ENCODE measurements around the gene ICE1. TPM values are rescaled to one million over a fixed set of nuclear protein-coding genes. Genes with fewer than 3 reads are reported as not detected.

The ICE1 gene
- total RNA-seq, 1 donor from 2014 or later: 13.5 TPM

DNA sequence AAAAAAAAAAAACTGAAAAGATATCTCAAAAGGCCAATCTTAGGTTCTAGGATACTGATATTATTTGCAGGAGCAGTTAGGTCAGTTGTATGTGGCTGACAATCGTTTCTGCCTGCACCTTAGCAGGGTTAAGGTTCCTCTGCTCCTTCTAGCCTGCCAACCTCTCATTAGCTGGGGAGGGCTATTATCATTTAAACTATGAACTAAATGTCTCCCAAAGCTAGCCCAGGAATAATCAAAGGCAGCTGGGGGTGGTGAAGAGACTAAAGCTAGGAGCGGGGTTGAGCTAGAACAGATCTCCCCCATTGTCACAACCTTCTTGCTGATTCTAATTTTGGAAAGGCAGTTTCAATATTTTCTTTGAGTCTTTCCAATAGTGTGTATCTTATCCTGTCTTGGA is 99.9 kb downstream of the ICE1 start:
- intact Hi-C loops (cut with DNase I): no loop called here
- DNase-seq (ENCODE audit: low spot score in 2 of 2): no peak
- H3K9me3 ChIP-seq: no peaks in the 10 kb centered on the region
- no peaks in the 10 kb centered on the region for H3K4me1 ChIP-seq
- TF ChIP-seq, protein P1, sequence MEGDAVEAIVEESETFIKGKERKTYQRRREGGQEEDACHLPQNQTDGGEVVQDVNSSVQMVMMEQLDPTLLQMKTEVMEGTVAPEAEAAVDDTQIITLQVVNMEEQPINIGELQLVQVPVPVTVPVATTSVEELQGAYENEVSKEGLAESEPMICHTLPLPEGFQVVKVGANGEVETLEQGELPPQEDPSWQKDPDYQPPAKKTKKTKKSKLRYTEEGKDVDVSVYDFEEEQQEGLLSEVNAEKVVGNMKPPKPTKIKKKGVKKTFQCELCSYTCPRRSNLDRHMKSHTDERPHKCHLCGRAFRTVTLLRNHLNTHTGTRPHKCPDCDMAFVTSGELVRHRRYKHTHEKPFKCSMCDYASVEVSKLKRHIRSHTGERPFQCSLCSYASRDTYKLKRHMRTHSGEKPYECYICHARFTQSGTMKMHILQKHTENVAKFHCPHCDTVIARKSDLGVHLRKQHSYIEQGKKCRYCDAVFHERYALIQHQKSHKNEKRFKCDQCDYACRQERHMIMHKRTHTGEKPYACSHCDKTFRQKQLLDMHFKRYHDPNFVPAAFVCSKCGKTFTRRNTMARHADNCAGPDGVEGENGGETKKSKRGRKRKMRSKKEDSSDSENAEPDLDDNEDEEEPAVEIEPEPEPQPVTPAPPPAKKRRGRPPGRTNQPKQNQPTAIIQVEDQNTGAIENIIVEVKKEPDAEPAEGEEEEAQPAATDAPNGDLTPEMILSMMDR (IDR thresholded peaks at IDR 0.05): no peak
- H3K4me3 ChIP-seq: no peak overlapping the region
- no peaks in the 10 kb centered on the region for H3K27me3 ChIP-seq
- no peaks in the 10 kb centered on the region for H3K36me3 ChIP-seq
- H3K27ac ChIP-seq: no peak overlapping the region

DNA sequence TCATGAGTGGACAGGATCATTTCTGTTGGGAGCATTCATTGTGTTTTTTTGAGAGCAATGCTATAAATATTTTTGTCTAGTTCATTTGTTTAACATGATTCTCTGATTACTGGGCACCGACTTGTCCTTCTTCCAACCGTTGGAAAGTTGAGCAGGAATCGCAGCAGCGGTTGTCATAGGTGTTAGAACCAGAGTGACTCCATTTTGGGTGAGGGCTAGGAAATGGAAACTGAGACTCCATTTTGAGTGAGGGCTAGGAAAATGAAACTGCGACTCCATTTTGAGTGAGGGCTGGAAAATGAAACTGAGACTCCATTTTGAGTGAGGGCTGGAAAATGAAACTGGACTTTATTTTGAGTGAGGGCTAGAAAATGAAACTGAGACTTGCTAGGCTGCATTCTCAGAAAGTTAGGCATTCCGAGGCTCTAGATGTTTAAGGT is 100.6 kb downstream of the ICE1 start:
- Histone ChIP-seq H3K4me1 (no peaks in the 10 kb centered on the region), H3K4me3 (no peak overlapping the region), H3K27me3 (no peaks in the 10 kb centered on the region), H3K36me3 (no peaks in the 10 kb centered on the region), H3K27ac (no peak overlapping the region), H3K9me3 (no peaks in the 10 kb centered on the region)
- DNase-seq (ENCODE audit: low spot score in 2 of 2): no peak
- TF ChIP-seq, protein P1 (IDR thresholded peaks at IDR 0.05): no peak
- intact Hi-C loops (cut with DNase I): no loop called here

DNA sequence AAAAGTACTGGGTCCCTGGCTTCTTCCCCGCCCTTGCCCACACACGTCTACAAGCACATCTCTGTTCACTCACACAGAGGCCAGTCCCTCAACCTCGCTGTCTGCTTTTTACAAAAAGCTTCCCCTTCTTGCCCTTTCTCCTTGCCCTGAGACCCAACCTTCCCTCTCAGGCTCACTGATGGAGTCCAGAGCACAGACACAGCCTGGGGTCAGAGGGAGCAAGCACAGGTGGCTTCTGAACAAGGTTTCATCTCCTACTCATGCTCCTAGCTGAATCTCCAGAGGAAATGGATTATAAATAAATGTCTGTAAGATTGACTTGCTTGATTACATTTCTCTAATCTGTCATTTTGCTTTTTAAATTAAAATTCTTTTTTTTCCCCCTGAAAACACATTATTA is 101.8 kb downstream of the ICE1 start:
- no peak for DNase-seq (ENCODE audit: low spot score in 2 of 2)
- Histone ChIP-seq H3K4me3 (no peak overlapping the region), H3K4me1 (no peaks in the 10 kb centered on the region), H3K36me3 (no peaks in the 10 kb centered on the region), H3K27me3 (no peaks in the 10 kb centered on the region), H3K9me3 (no peaks in the 10 kb centered on the region), H3K27ac (no peak overlapping the region)
- TF ChIP-seq, protein P1 (IDR thresholded peaks at IDR 0.05): no peak
- intact Hi-C loops (cut with DNase I): no loop called here

DNA sequence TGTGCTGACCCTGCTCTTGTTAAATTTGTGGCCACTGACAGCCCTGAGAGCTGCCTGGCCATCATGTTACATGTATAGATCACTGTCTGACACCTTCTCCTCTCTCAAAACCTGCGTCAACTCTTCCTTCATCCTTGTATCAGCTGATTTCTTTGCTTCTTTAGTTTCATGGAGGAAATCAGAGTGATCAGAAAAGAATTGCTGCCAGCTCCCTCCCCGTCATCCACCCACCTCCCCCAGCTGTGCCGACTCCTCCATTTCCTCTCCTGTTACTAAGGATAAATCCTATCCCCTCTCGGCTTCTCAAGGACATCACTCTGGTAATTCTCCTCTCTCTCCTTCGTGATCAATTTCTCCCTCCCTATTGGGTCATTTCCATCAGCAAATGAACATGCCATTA is 108.9 kb downstream of the ICE1 start:
- Histone ChIP-seq H3K9me3 (no peaks in the 10 kb centered on the region), H3K27ac (no peak overlapping the region), H3K4me3 (no peak overlapping the region), H3K36me3 (no peaks in the 10 kb centered on the region), H3K27me3 (no peaks in the 10 kb centered on the region), H3K4me1 (no peaks in the 10 kb centered on the region)
- DNase-seq (ENCODE audit: low spot score in 2 of 2): no peak
- intact Hi-C loops (cut with DNase I): no loop called here
- TF ChIP-seq, protein P1 (IDR thresholded peaks at IDR 0.05): no peak

DNA sequence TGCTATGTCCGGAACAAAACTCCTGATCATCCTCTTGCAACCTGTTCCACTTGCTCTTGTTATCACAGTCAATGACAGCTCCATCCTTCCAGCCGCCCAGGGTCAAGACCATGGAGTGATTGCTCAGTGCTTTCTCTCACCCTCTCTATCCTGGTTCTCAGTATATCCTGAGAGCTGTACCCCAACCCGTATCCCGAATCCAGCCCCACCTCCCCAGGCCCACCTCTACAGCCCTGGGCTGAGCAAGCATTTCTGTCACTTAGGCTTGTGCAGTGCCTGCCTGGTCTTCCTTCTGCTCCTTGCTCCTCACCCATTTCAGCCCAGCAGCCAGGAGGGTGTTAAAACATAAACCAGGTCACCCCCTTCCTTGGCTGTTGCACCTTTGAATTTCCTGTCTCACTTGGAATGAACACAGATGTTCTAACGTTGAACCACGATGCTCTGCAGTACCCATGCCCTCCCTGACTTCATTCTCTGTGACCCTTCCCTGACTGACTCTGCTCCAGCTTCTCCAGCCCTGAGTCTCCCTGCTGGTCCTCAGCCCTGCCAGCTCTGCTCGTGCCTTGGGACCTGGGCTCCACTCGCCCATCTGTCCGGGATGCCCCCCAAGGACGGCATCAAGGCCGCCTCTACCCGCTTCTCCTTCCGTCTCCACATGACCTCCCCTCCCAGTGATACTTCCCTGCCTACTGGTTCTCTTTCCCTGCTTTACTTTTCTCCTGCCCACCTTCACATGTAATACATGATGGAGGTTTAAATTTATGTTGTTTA is 110.0 kb downstream of the ICE1 start:
- H3K27ac ChIP-seq: no peak overlapping the region
- intact Hi-C loops (cut with DNase I): no loop called here
- no peak overlapping the region for H3K4me3 ChIP-seq
- no peak for DNase-seq (ENCODE audit: low spot score in 2 of 2)
- H3K9me3 ChIP-seq: no peaks in the 10 kb centered on the region
- H3K27me3 ChIP-seq: no peaks in the 10 kb centered on the region
- H3K36me3 ChIP-seq: no peaks in the 10 kb centered on the region
- no peaks in the 10 kb centered on the region for H3K4me1 ChIP-seq
- TF ChIP-seq, protein P1 (IDR thresholded peaks at IDR 0.05): no peak
